Skeletal muscle tissue (tissue), 5 donors: ENCODE data around the gene ATG4D. TPM values are rescaled to one million over a fixed set of nuclear protein-coding genes. Genes with fewer than 3 reads are reported as not detected.

Source experiments
- H3K27ac ChIP-seq: one replicate; pipeline ENCODE4 v1.7.0; 2013; ENCODE audit warnings: mild to moderate bottlenecking, low read depth, low read length, inconsistent platforms
- H3K27me3 ChIP-seq, 3 donors: one replicate each; pipeline ENCODE4 v1.7.0; 2013; ENCODE audit warnings: low read length in 3 of 3; ENCODE audit not compliant: control insufficient read depth in 3 of 3, insufficient read depth in 3 of 3
- H3K36me3 ChIP-seq, 3 donors: one replicate each; pipeline ENCODE4 v1.7.0; 2013; ENCODE audit warnings: low read length in 3 of 3; ENCODE audit not compliant: control insufficient read depth in 3 of 3, insufficient read depth in 3 of 3
- H3K4me1 ChIP-seq, 3 donors: one replicate each; pipeline ENCODE4 v1.7.0; 2013; ENCODE audit warnings: low read length in 3 of 3, mild to moderate bottlenecking in 3 of 3; ENCODE audit not compliant: control insufficient read depth in 3 of 3, insufficient read depth in 3 of 3
- H3K4me3 ChIP-seq, 3 donors: one replicate each; pipeline ENCODE4 v1.7.0; 2013; ENCODE audit warnings: low read length in 3 of 3
- H3K9ac ChIP-seq, 3 donors: one replicate each; pipeline ENCODE4 v1.7.0; 2013; ENCODE audit warnings: low read length in 3 of 3, mild to moderate bottlenecking in 3 of 3, moderate library complexity in 2 of 3, low read depth in 1 of 3
- H3K9me3 ChIP-seq, 3 donors: one replicate each; pipeline ENCODE4 v1.7.0; 2013; ENCODE audit warnings: low read length in 3 of 3; ENCODE audit not compliant: control insufficient read depth in 3 of 3
- small RNA-seq: library from RNA; depleted of rRNA; stranded (forward); fragments of <200 nt; gene quantifications from one replicate; pipeline ENCODE3, GENCODE V24; 2014
- total RNA-seq: library from RNA; depleted of rRNA; stranded (reverse); fragments of >200 nt; gene quantifications from one replicate; pipeline ENCODE4 v1.2.3, GENCODE V29; 2014
- donor health status: Osteomylitis.

ATG4D gene
- total RNA-seq, 1 donor from 2014 or later: 20.4 TPM

DNA sequence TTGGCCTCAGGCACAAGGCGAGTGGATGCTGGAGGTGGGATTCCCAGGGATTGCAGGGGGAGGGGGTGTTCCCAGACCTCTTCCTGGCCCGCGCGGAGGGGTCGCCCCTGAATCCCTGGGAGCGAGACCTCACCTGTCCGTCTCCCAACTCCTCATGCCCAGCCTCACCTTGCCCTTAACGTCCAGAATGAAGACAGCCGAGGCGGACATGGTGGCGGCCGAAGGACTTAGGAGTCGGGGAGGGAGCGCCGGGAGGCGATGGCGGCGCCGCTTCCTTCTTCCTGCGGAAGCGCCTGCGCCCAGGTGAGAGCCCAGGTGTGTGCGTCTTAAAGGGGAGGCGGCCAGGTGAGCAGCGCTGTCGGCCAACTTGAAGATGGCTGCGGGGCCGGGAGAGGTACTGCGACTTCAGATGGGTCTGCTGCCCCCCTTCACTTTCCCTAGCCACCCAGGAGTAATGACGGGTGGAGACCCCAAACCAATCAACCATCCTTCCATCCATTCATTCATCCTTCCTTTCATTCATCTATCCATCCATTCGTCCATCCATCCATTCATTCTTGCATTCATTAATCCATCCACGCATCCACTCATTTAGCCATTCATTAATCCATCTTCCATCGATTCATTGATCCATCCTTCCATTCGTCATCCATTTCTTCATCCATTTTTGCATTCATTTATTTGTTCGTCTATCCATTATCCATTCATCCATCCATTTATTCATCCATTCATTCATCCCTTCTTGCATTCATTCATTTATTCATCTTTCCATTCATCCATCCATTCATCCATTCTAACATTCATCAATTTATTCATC, 43.5 kb downstream of the ATG4D start, which contains the start of gene AP1M2:
AP1M2 (minus strand) TSS at position 291 of the 817 bp plus-strand sequence; CDS start at position 210, 81 bp downstream.
- Histone ChIP-seq H3K27ac (no peak within 1 kb of the TSS), H3K36me3 (no peaks in the 10 kb centered on the region), H3K9ac (no peak within 1 kb of the TSS), H3K4me3 (no peak within 1 kb of the TSS), H3K9me3 (no peaks in the 10 kb centered on the region), H3K4me1 (no peaks in the 10 kb centered on the region), H3K27me3 (peaks cover 10 to 14% (median 10%) of the 10 kb centered on the region in 3 donors)

DNA sequence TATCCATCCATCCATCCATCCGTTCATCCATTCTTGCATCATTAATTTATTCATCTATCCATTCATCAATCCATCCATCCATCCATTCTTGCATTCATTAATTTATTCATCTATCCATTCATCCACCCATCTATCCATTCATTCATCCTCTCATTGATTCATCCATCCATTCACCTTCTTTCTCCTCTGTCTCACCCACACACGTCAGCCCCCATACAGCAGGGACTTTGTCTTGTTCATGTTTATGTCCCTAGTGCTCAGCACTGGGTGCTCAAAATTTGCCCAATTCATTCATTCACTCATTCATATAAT, 44.1 kb downstream of the ATG4D start:
- Histone ChIP-seq H3K27ac (no peak overlapping the region), H3K4me3 (no peak overlapping the region), H3K27me3 (peaks cover 10 to 14% (median 10%) of the 10 kb centered on the region in 3 donors), H3K9ac (no peak overlapping the region), H3K36me3 (no peaks in the 10 kb centered on the region), H3K9me3 (no peaks in the 10 kb centered on the region), H3K4me1 (no peaks in the 10 kb centered on the region)

DNA sequence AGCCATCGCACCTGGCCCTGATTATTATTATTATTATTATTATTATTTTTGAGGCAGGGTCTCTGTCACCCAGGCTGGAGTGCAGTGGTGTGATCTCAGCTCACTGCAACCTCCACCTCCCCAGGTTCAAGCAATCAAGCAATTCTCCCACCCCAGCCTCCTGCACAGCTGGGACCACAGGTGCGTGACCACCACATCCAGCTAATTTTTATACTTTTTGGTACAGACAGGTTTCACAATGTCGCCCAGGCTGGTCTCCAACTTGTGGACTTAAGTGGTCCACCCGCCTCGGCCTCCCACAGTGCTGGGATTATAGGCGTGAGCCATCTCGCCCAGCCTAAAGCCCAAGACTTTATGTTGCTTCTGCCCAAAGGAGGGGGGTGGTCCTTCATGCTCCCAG, 49.4 kb downstream of the ATG4D start:
- Histone ChIP-seq H3K9me3 (no peaks in the 10 kb centered on the region), H3K27ac (no peak overlapping the region), H3K27me3 (no peaks in the 10 kb centered on the region), H3K4me1 (peaks cover 5 to 12% (median 7%) of the 10 kb centered on the region in 3 donors), H3K9ac (no peak overlapping the region), H3K4me3 (no peak overlapping the region), H3K36me3 (no peaks in the 10 kb centered on the region)

DNA sequence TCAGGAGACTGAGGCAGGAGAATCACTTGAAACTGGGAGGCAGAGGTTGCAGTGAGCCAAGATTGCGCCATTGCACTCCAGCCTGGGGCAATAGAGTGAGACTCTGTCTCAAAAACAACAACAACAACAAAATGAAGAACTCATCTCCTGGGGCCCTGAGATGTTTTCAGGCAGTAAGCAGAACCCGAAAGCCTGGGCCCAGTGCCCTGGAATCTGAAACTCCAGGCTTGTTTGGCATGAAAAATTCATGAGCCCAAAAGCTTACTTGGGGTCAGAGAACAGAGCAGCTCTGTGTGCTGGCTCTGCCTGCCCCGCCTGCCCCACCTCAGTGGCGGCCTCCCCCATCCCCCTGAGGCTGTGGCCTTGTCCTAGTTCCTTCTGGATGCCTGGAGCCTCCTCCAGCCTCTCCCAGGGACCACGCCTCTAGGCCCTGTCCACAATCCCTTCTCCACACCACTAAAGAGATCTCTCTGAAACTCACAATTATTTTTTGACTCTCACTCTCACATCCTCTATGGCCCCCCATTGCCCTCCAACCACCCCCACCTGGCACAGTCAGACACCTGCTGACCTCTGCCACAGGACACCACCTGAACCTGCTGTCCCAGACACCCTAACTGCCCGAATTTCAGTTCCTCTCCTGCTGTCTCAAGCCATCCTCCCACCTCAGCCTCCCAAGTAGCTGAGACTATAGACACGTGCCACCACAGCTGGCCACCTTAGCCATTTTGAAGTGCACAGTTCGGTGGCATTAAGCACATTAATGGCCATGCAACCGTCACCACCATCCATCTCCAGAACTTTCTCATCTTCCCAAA, 50.3 kb downstream of the ATG4D start:
- peaks cover 5 to 12% (median 7%) of the 10 kb centered on the region in 3 donors for H3K4me1 ChIP-seq
- no peaks in the 10 kb centered on the region for H3K9me3 ChIP-seq
- H3K27me3 ChIP-seq: no peaks in the 10 kb centered on the region
- H3K9ac ChIP-seq: peak overlapping the region in 1 of 3 donors; percentile 25
- no peaks in the 10 kb centered on the region for H3K36me3 ChIP-seq
- H3K4me3 ChIP-seq: no peak overlapping the region
- H3K27ac ChIP-seq: no peak overlapping the region

DNA sequence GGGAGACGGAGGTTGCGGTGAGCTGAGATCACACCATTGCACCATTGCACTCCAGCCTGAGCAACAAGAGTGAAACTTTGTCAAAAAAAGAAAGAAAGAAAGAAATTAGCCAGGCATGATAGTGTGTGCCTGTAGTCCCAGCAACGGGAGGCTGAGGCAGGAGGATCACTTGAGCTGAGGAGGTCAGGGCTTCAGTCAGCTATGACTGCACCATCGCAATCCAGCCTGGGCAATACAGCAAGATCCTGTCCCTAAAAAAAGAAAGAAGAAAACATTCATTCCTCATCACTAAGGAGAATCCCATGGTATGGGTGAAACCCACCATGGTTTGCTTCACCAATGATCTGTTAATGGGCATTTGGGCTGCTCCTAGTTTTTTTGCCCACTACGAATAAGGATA, 56.4 kb downstream of the ATG4D start:
- Histone ChIP-seq H3K4me3 (no peak overlapping the region), H3K36me3 (no peaks in the 10 kb centered on the region), H3K27ac (no peak overlapping the region), H3K9me3 (no peaks in the 10 kb centered on the region), H3K4me1 (peaks cover 22 to 23% (median 22%) of the 10 kb centered on the region in 3 donors), H3K27me3 (no peaks in the 10 kb centered on the region), H3K9ac (no peak overlapping the region)

DNA sequence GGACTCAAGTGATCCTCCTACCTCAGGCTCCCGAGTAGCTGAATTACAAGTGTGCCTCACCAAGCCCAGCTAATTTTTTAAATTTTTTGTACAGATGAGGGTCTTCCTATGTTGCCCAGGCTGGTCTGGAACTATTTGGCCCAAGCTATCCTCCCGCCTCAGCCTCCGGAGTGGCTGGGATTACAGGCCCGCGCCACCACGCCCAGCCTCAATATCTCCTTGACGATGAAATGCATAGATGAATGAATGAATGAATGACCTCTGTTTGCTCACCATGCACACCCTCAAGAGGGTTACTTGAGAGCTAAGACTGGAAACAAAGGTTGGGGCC, 58.3 kb downstream of the ATG4D start:
- no peaks in the 10 kb centered on the region for H3K27me3 ChIP-seq
- H3K27ac ChIP-seq: no peak overlapping the region
- H3K4me1 ChIP-seq: peaks cover 22 to 23% (median 22%) of the 10 kb centered on the region in 3 donors
- H3K9me3 ChIP-seq: no peaks in the 10 kb centered on the region
- peak overlapping the region; percentile 23 to 57 (median 54) for H3K4me3 ChIP-seq
- H3K9ac ChIP-seq: no peak overlapping the region
- H3K36me3 ChIP-seq: no peaks in the 10 kb centered on the region

DNA sequence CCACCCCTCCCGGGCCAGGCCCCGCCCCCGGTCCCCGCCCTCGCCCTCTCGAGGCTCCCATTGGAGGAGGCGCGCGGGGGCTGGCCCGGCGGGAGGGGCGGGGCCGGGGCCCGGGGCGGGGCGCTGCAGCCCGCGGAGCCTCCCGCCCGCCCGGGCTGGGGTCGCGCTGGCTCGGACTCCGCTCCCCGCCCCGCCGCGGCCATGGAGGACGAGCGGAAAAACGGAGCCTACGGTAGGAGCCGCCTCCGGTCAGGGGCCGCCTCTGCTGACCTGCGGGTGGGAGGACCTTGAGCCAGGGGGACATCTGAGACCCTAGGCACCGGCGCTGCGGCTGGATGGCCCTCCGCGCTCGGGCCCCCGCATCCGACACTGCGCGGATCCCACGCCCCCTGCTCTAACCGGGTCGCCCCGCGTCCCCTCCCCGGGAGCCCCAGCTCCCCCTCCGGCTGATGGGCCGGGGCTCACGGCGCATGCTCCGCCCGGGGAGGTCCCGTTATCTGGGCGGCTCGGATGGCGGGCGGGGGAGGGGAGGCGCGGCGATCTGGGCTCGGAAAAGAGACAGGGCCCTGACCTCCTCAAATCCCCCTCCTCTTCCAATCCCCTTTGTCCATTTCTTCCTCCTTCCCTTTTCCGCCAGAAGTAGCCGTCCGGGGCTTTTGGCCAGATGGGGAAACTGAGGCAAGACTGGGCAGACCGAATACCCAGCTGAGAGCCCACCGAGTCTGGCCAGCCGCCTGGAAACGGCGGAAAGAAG, 58.8 kb downstream of the ATG4D start:
- Histone ChIP-seq H3K36me3 (no peaks in the 10 kb centered on the region), H3K27me3 (no peaks in the 10 kb centered on the region), H3K9ac (peak overlapping the region; percentile 89 to 91 (median 90)), H3K4me1 (peaks cover 22 to 23% (median 22%) of the 10 kb centered on the region in 3 donors), H3K4me3 (peak overlapping the region; percentile 91 to 94 (median 92)), H3K9me3 (no peaks in the 10 kb centered on the region), H3K27ac (peak overlapping the region; percentile 87)

Small RNA genes within 50 kb of the gene (small RNA-seq; reads per million reads assigned to genes)
- gene MIR1238 (not detected), gene RNU7-140P (not detected)

Other genes with a start within 250 kb of the ATG4D start
- gene ZGLP1, start 234.1 kb upstream of the ATG4D start, total RNA-seq: 1.0 TPM
- 5.7 TPM for gene FDX2, start 227.9 kb upstream of the ATG4D start, total RNA-seq
- 3.7 TPM for gene RAVER1, start 210.4 kb upstream of the ATG4D start, total RNA-seq
- gene ICAM3, start 204.3 kb upstream of the ATG4D start, total RNA-seq: 8.4 TPM
- gene TYK2, start 163.3 kb upstream of the ATG4D start, total RNA-seq: 38.1 TPM
- gene CDC37, start 140.4 kb upstream of the ATG4D start, total RNA-seq: 73.1 TPM
- gene PDE4A, start 123.4 kb upstream of the ATG4D start, total RNA-seq: 1.0 TPM
- gene KEAP1, start 40.5 kb upstream of the ATG4D start, total RNA-seq: 60.0 TPM
- 1.6 TPM for gene S1PR5, start 26.5 kb upstream of the ATG4D start, total RNA-seq
- gene KRI1, start 22.1 kb downstream of the ATG4D start, total RNA-seq: 5.2 TPM
- gene CDKN2D, start 25.1 kb downstream of the ATG4D start, total RNA-seq: 16.7 TPM
- gene AP1M2, start 43.4 kb downstream of the ATG4D start, total RNA-seq: 3.1 TPM
- gene SLC44A2, start 81.6 kb downstream of the ATG4D start, total RNA-seq: 41.2 TPM
- gene ILF3, start 110.4 kb downstream of the ATG4D start, total RNA-seq: 69.4 TPM
- 27.7 TPM for gene QTRT1, start 157.5 kb downstream of the ATG4D start, total RNA-seq
- gene DNM2, start 174.2 kb downstream of the ATG4D start, total RNA-seq: 54.8 TPM